Smooth muscle cell (in vitro differentiated cells): ENCODE measurements around the gene AFDN. TPM values are rescaled to one million over a fixed set of nuclear protein-coding genes. Genes with fewer than 3 reads are reported as not detected.

Experiments used
- DNase-seq: peaks from one replicate; lab custom pipeline; 2025; ENCODE audit not compliant: unreplicated experiment; lab: John Stamatoyannopoulos, UW
- H2AFZ ChIP-seq: fragments of 200-600 bp; sonication (generic); 2 replicates; pipeline ENCODE4 v1.6.0; 2016; ENCODE audit warnings: antibody characterized with exemption, low read depth, mild to moderate bottlenecking
- H3F3A ChIP-seq: fragments of 200-600 bp; sonication (generic); 2 replicates; pipeline ENCODE4 v1.6.0; 2017; ENCODE audit warnings: antibody characterized with exemption, low read depth
- H3K27ac ChIP-seq: fragments of 200-600 bp; sonication (generic); 2 replicates; pipeline ENCODE4 v1.5.1; 2016; ENCODE audit warnings: low read depth, mild to moderate bottlenecking
- H3K27me3 ChIP-seq: fragments of 200-600 bp; sonication (generic); 2 replicates; pipeline ENCODE4 v1.6.1; 2016; ENCODE audit warnings: low read depth, mild to moderate bottlenecking
- H3K36me3 ChIP-seq: fragments of 200-600 bp; sonication (generic); 2 replicates; pipeline ENCODE4 v1.5.1; 2016; ENCODE audit warnings: low read depth
- H3K4me1 ChIP-seq: fragments of 200-600 bp; sonication (generic); 2 replicates; pipeline ENCODE4 v1.5.1; 2016; ENCODE audit warnings: low read depth
- H3K4me2 ChIP-seq: fragments of 200-600 bp; sonication (generic); 2 replicates; pipeline ENCODE4 v1.6.0; 2016; ENCODE audit warnings: mild to moderate bottlenecking
- H3K4me3 ChIP-seq: fragments of 200-600 bp; sonication (generic); 2 replicates; pipeline ENCODE4 v1.5.1; 2016; ENCODE audit warnings: mild to moderate bottlenecking
- H3K79me2 ChIP-seq: fragments of 200-600 bp; sonication (generic); 2 replicates; pipeline ENCODE4 v1.6.0; 2016; ENCODE audit warnings: low read depth, mild to moderate bottlenecking
- H3K9ac ChIP-seq: fragments of 200-600 bp; sonication (generic); 2 replicates; pipeline ENCODE4 v1.6.0; 2016; ENCODE audit warnings: low read depth
- H3K9me3 ChIP-seq: fragments of 200-600 bp; sonication (generic); replicated peaks from 2 replicates; pipeline ENCODE4 v1.5.1; 2016; ENCODE audit warnings: low read depth
- H4K20me1 ChIP-seq: fragments of 200-600 bp; sonication (generic); 2 replicates; pipeline ENCODE4 v1.6.0; 2016; ENCODE audit warnings: low read depth
- WGBS: methylation state at CpG from one replicate; pipeline ENCODE4 v1.1.7; 2016; ENCODE audit warnings: low lambda C conversion rate; 5-methylcytosine and 5-hydroxymethylcytosine counted together
- polyA plus RNA-seq: library from polyadenylated mRNA; unstranded; fragments of >200 nt; fragmentation: Nextera tagmentation; extraction: Ambion mirVana; gene quantifications from 2 replicates; pipeline ENCODE4 v1.2.1, GENCODE V29; 2016
- total RNA-seq: library from RNA; depleted of rRNA; stranded (reverse); fragments of >200 nt; gene quantifications from 2 replicates; pipeline ENCODE4 v1.2.3, GENCODE V29; 2014
- TF ChIP-seq, protein P1 (sequence below): fragments of 200-600 bp; sonication (generic); IDR thresholded peaks from 2 replicates; pipeline ENCODE4 v1.5.1; 2017; ENCODE audit warnings: borderline replicate concordance, mild to moderate bottlenecking, antibody characterized with exemption; ENCODE audit not compliant: insufficient read depth, poor library complexity, severe bottlenecking

AFDN gene
- total and polyA plus RNA-seq, 2 experiments from 2014 or later: 52.3 to 98.8 TPM

GRCh38 chr6:167956491-167956890 is 129.8 kb downstream of the AFDN start:
- Histone ChIP-seq H3F3A (no peaks in the 10 kb centered on the region), H3K4me2 (no peak overlapping the region), H3K79me2 (peaks cover 60% of the 10 kb centered on the region), H3K4me3 (no peak overlapping the region), H3K9me3 (no peaks in the 10 kb centered on the region), H4K20me1 (peaks cover 23% of the 10 kb centered on the region), H2AFZ (no peak overlapping the region), H3K27me3 (no peaks in the 10 kb centered on the region), H3K27ac (peak overlapping the region; percentile 40), H3K4me1 (no peaks in the 10 kb centered on the region), H3K9ac (no peak overlapping the region), H3K36me3 (no peaks in the 10 kb centered on the region)
- 95% methylated on average over 6 of the region's 6 CpGs for WGBS
- no peak for DNase-seq
- TF ChIP-seq, protein P1, sequence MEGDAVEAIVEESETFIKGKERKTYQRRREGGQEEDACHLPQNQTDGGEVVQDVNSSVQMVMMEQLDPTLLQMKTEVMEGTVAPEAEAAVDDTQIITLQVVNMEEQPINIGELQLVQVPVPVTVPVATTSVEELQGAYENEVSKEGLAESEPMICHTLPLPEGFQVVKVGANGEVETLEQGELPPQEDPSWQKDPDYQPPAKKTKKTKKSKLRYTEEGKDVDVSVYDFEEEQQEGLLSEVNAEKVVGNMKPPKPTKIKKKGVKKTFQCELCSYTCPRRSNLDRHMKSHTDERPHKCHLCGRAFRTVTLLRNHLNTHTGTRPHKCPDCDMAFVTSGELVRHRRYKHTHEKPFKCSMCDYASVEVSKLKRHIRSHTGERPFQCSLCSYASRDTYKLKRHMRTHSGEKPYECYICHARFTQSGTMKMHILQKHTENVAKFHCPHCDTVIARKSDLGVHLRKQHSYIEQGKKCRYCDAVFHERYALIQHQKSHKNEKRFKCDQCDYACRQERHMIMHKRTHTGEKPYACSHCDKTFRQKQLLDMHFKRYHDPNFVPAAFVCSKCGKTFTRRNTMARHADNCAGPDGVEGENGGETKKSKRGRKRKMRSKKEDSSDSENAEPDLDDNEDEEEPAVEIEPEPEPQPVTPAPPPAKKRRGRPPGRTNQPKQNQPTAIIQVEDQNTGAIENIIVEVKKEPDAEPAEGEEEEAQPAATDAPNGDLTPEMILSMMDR: no peak

DNA sequence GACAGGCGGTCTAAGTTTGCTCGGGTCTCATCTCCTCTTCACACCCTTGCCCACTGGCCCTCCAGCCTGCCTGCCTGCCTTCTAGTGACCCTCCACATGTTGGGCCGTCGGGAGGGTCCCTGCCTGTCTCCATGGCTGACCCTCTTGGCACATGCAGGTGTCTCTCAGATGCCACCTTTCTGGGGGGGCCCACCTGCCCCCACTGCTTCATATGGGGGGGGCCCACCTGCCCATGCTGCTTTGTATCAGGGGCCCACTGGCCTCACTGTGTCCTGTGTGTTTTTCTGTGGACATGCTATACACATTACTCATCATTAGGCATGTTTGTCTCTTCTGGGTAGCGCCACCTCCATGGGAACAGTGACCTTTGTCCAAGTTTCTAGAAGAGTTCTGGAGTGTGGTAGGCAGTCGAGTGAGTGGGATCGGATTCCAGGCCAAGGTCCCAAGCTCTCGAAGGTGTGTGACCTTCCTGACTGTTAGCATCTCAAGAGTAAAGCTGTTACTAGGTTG is 130.3 kb downstream of the AFDN start:
- H3F3A ChIP-seq: no peaks in the 10 kb centered on the region
- no peaks in the 10 kb centered on the region for H3K9me3 ChIP-seq
- no peak overlapping the region for H2AFZ ChIP-seq
- 85% methylated on average over 8 of the region's 8 CpGs for WGBS
- peaks cover 60% of the 10 kb centered on the region for H3K79me2 ChIP-seq
- H4K20me1 ChIP-seq: peaks cover 23% of the 10 kb centered on the region
- DNase-seq: no peak
- H3K4me1 ChIP-seq: no peaks in the 10 kb centered on the region
- H3K4me3 ChIP-seq: no peak overlapping the region
- no peak overlapping the region for H3K9ac ChIP-seq
- H3K36me3 ChIP-seq: no peaks in the 10 kb centered on the region
- peak overlapping the region; percentile 29 for H3K4me2 ChIP-seq
- peak overlapping the region; percentile 40 for H3K27ac ChIP-seq
- TF ChIP-seq, protein P1: no peak
- H3K27me3 ChIP-seq: no peaks in the 10 kb centered on the region

DNA sequence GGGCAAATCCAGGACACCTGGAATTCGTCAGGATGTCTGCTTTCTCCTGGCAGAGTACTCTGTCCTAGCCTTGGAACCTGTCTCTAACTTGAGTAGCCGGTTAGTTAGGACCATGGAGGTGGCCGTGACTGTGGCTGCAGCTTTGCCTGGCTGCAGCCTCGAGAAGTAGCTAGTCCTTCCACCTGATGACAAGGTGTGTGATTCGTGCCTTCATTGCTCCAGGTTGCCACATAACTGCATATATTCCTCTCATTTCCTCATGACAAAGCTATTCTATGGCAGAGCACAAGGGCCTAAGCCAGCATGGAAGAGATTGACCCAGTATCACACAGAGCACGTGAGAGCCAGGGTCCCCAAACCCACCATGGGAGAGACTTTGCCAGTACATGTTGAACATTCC is 130.9 kb downstream of the AFDN start:
- no peak for DNase-seq
- H3F3A ChIP-seq: no peaks in the 10 kb centered on the region
- no peak overlapping the region for H2AFZ ChIP-seq
- 92% methylated on average over 6 of the region's 6 CpGs for WGBS
- no peaks in the 10 kb centered on the region for H3K4me1 ChIP-seq
- H3K79me2 ChIP-seq: peaks cover 56% of the 10 kb centered on the region
- H3K4me3 ChIP-seq: no peak overlapping the region
- H3K27me3 ChIP-seq: no peaks in the 10 kb centered on the region
- no peak overlapping the region for H3K4me2 ChIP-seq
- no peaks in the 10 kb centered on the region for H3K9me3 ChIP-seq
- no peaks in the 10 kb centered on the region for H3K36me3 ChIP-seq
- H4K20me1 ChIP-seq: peaks cover 23% of the 10 kb centered on the region
- peak overlapping the region; percentile 40 for H3K27ac ChIP-seq
- TF ChIP-seq, protein P1: no peak
- H3K9ac ChIP-seq: no peak overlapping the region

GRCh38 chr6:167960579-167960978 is 133.9 kb downstream of the AFDN start:
- peaks cover 29% of the 10 kb centered on the region for H3K79me2 ChIP-seq
- no peak overlapping the region for H3K27ac ChIP-seq
- DNase-seq: no peak
- peaks cover 3% of the 10 kb centered on the region for H3K36me3 ChIP-seq
- H3K9me3 ChIP-seq: no peaks in the 10 kb centered on the region
- H4K20me1 ChIP-seq: peaks cover 26% of the 10 kb centered on the region
- TF ChIP-seq, protein P1: no peak
- no peaks in the 10 kb centered on the region for H3K4me1 ChIP-seq
- H3K4me3 ChIP-seq: no peak overlapping the region
- peaks cover 4% of the 10 kb centered on the region for H3F3A ChIP-seq
- no peaks in the 10 kb centered on the region for H3K27me3 ChIP-seq
- no peak overlapping the region for H2AFZ ChIP-seq
- 82% methylated on average over 5 of the region's 5 CpGs for WGBS
- no peak overlapping the region for H3K4me2 ChIP-seq
- H3K9ac ChIP-seq: no peak overlapping the region
